ENCODE measurements around the gene SEMA6A. TPM values are rescaled to one million over a fixed set of nuclear protein-coding genes. Genes with fewer than 3 reads are reported as not detected.
"Not testable (repeated sequence)": the region's sequence is repeated elsewhere in the genome, so short reads cannot be mapped to it uniquely, and the experiment has no call there.

The SEMA6A gene
- total RNA-seq, 1 donor = under 0.01 TPM

DNA sequence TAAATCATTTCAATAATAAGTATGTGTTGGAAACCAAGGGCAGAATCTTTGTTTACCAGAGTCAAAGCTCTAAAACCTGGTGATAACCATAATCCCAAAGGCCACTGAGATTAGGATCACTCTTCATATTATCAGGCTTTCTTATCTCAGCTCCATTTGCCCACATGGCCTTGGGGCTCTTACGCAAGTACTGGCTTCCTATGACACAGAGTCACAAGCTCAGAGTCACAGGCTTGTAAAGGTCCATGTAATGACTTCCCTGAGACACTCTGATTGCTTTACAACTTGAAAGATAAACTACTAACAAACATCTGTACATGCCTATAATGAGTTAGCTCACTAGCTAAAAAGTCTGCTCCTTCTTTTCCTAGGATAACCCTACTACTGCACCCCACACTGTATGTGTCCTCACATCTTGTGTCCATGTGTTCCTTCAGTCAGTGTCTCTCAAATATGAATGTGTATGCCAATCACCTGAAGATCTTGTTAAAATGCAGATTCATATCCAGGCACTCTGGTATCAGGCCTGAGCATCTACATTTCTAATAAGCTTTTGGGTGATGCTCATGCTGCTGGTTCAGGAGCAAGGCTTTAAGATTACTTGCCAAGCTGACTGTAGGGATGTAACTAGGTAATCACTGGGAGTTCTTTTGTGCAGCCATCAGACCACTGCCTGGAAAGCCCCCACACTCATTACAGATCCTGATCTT lies 28.4 kb downstream of the SEMA6A start:
- no peak for DNase-seq (ENCODE audit: insufficient read length, low spot score, missing footprints)
- Histone ChIP-seq H3K4me3 (ENCODE audit: insufficient read depth, low read length) (no peak overlapping the region), H3K27ac (ENCODE audit: low read depth, low read length) (no peak overlapping the region), H4K20me1 (ENCODE audit: insufficient read depth, low read length) (no peaks in the 10 kb centered on the region), H3K36me3 (ENCODE audit: insufficient read depth, low read length) (no peaks in the 10 kb centered on the region), H3K79me2 (ENCODE audit: insufficient read depth, low read length) (no peaks in the 10 kb centered on the region), H3K27me3 (ENCODE audit: insufficient read depth, low read length) (no peaks in the 10 kb centered on the region), H3K4me2 (ENCODE audit: insufficient read depth, low read length) (no peak overlapping the region), H2AFZ (ENCODE audit: low read length) (no peak overlapping the region), H3K9me3 (ENCODE audit: low read depth, low read length) (peaks cover 5% of the 10 kb centered on the region), H3K4me1 (ENCODE audit: insufficient read depth, low read length) (no peaks in the 10 kb centered on the region)
- TF ChIP-seq CTCF (IDR thresholded peaks at IDR 0.05; ENCODE audit: extremely low read depth, low read depth, low read length) = no peak

DNA sequence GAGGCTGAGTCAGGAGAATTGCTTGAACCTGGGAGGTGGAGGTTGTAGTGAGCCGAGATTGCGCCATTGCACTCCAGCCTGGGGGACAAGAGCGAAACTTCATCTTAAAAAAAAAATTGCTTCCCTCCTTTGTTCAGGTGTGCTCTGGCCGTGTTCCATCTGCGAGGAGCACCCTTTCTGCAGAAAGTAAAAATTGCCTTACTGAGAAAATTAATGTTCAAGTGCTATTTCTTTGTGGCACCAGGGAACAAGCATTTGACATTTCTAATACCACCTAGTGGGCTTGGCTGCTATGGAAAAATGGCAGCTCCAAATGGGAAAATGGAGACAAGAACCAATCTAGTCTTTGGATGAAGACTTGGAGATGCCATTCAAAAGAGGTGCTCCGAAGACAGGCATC lies 29.2 kb downstream of the SEMA6A start:
- not testable (repeated sequence) for H3K4me2 ChIP-seq (ENCODE audit: insufficient read depth, low read length); H2AFZ ChIP-seq (ENCODE audit: low read length); H3K9me3 ChIP-seq (ENCODE audit: low read depth, low read length); H3K4me3 ChIP-seq (ENCODE audit: insufficient read depth, low read length); H3K4me1 ChIP-seq (ENCODE audit: insufficient read depth, low read length); H3K27ac ChIP-seq (ENCODE audit: low read depth, low read length); H3K36me3 ChIP-seq (ENCODE audit: insufficient read depth, low read length); H3K27me3 ChIP-seq (ENCODE audit: insufficient read depth, low read length); H4K20me1 ChIP-seq (ENCODE audit: insufficient read depth, low read length); H3K79me2 ChIP-seq (ENCODE audit: insufficient read depth, low read length); DNase-seq (ENCODE audit: insufficient read length, low spot score, missing footprints)

DNA sequence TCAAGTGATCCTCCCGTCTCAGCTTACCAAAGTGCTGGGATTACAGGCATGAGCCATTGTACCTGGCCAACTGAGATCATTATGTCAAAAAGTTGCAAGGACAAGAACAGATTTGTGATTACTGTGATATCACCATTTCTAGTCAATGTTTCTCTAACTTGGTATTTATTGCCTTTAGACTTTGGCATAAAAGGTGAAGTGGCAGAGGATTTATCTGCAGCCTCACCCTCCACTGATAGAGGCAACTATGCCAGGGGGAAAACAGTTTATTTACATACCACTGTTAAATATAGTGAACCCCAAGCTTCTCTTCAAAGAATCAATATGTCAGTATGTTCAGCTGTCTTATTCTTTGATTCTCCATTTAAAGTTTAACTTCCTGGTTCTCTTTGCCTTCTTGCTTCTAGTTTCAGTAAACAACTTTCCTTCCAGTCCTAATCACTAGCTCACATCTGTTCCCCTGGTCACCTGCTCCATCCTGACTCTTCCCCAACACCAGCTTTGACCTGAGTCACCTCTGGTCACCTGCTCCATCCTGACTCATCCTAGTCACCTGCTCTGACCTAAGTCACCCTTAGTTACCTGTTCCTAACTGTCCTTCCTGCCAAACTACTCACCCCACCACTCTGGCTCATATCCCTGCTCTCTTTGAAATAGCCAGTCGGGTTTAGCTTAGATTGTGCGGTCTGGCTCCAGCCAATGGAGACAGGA lies 29.9 kb downstream of the SEMA6A start:
- DNase-seq (ENCODE audit: insufficient read length, low spot score, missing footprints) = no peak
- H3K79me2 ChIP-seq (ENCODE audit: insufficient read depth, low read length) = no peaks in the 10 kb centered on the region
- peaks cover 5% of the 10 kb centered on the region for H3K9me3 ChIP-seq (ENCODE audit: low read depth, low read length)
- H2AFZ ChIP-seq (ENCODE audit: low read length) = no peak overlapping the region
- no peaks in the 10 kb centered on the region for H3K4me1 ChIP-seq (ENCODE audit: insufficient read depth, low read length)
- no peaks in the 10 kb centered on the region for H4K20me1 ChIP-seq (ENCODE audit: insufficient read depth, low read length)
- H3K4me3 ChIP-seq (ENCODE audit: insufficient read depth, low read length) = no peak overlapping the region
- H3K4me2 ChIP-seq (ENCODE audit: insufficient read depth, low read length) = no peak overlapping the region
- H3K27me3 ChIP-seq (ENCODE audit: insufficient read depth, low read length) = no peaks in the 10 kb centered on the region
- no peaks in the 10 kb centered on the region for H3K36me3 ChIP-seq (ENCODE audit: insufficient read depth, low read length)
- H3K27ac ChIP-seq (ENCODE audit: low read depth, low read length) = no peak overlapping the region
- no peak for TF ChIP-seq CTCF (IDR thresholded peaks at IDR 0.05; ENCODE audit: extremely low read depth, low read depth, low read length)

DNA sequence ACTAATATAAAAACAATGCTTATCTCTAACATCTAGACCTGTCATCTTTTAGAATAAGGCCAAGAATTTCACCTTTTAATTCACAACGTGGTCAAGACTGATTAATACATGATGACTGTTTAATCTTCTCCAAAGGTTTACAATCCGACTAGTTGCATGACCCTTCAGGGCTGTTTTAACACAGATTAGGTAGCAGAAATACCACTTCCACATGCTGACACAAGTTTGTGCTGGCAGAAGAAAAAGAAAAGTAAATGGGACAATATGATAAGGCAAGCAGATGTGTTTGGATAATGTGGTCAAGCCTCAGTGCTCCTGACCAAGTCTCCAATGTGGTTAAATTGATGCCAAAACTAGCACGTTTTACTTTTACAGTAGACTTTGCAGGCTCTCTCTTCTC lies 31.1 kb downstream of the SEMA6A start:
- no peak overlapping the region for H2AFZ ChIP-seq (ENCODE audit: low read length)
- peaks cover 5% of the 10 kb centered on the region for H3K9me3 ChIP-seq (ENCODE audit: low read depth, low read length)
- H4K20me1 ChIP-seq (ENCODE audit: insufficient read depth, low read length) = no peaks in the 10 kb centered on the region
- H3K4me2 ChIP-seq (ENCODE audit: insufficient read depth, low read length) = no peak overlapping the region
- TF ChIP-seq CTCF (IDR thresholded peaks at IDR 0.05; ENCODE audit: extremely low read depth, low read depth, low read length) = no peak
- H3K4me3 ChIP-seq (ENCODE audit: insufficient read depth, low read length) = no peak overlapping the region
- H3K27ac ChIP-seq (ENCODE audit: low read depth, low read length) = no peak overlapping the region
- H3K36me3 ChIP-seq (ENCODE audit: insufficient read depth, low read length) = no peaks in the 10 kb centered on the region
- no peaks in the 10 kb centered on the region for H3K4me1 ChIP-seq (ENCODE audit: insufficient read depth, low read length)
- no peaks in the 10 kb centered on the region for H3K27me3 ChIP-seq (ENCODE audit: insufficient read depth, low read length)
- no peaks in the 10 kb centered on the region for H3K79me2 ChIP-seq (ENCODE audit: insufficient read depth, low read length)
- DNase-seq (ENCODE audit: insufficient read length, low spot score, missing footprints) = no peak

Measured in osteoblast (primary cell).